GM15510 (cell line): ENCODE results near the gene PEX26.

Experiments used
- POLR2A ChIP-seq: IDR thresholded peaks from 3 replicates; pipeline ENCODE4 v1.6.1; 2011; ENCODE audit warnings: borderline replicate concordance; ENCODE audit not compliant: insufficient read length; ENCODE audit errors: extremely low read depth

PEX26 gene

DNA sequence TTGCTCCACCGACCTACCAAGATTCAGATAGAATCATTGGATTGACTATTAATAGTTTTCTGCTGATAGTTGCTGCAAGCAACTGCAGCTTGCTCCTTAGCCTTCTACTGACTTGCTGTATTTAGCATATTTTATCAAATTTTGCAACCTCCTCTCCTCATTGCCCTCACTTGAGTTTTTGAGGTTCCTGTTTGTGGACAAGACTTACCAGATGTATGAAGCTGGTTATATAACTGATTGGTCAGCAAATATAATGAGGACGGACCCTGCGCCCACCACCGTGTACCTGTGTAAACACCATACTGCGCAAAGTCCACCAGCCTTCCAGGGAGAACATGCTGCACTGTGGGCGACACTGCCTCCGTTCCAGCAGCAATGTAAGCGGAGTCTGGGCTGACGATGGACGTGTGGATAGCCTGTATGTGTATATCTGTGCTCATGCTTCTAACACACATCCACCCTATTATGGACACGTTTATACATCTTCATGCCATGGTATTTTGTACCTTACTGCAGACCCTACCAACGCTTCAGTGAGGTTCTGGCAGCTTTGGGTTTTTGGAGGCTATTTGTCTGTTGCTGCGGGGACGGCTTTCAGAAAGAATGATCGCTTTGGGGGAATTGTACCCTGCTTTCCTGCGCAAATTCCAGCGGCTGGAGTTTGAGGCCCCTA is 70.6 kb downstream of the PEX26 start:
- TF ChIP-seq POLR2A, result no peak

DNA sequence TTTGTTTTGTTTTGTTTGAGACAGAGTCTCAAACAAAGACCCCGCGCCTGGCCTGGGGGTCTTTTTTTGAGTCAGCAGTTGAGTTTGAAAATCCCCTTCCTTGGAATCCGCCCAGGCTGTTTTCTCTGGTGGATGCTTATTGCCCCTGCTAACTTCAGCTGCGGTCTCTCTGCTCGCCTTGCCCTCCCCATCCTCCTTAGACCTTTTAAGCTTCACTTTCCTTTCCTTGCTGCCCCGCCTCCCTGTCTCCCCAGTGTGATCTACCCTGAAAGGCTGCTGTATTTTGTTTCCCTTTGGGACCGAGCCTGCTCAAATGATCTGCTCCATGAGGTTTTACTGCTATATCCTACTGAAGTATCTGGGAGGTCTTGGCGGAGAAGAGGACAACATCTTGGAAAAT is 74.7 kb downstream of the PEX26 start:
- TF ChIP-seq POLR2A, result no peak

DNA sequence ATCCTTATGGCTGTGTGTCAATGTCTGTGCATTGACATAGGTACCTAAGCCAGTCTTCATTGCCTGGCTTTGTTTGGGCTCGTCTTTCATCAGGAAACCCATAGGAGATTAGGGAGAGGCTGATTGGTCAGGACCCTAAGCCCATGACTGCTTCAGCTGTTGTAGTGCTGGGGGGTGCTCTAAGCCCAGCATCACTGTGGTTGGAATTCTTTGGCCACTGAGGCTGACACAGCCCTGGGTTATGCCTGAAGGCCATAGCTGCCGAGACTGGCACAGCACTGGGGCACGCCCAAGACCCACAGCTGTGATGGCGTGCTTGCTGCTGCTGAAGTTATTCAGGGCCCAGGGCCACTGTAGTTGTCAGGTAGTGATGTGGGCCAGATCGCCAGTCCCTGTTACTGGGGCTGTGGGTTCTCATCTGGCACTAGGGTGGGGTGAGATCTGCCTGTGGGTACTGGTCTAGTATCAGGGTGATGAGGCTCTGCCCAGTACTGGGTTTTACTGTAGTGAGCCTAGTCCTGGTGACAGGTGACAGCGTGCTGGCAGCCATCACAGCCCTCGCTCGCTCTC is 77.1 kb downstream of the PEX26 start:
- no peak for TF ChIP-seq POLR2A
